SJSA1 (cell line): ENCODE results near the gene SPPL3. TPM values are rescaled to one million over a fixed set of nuclear protein-coding genes. Genes with fewer than 3 reads are reported as not detected.
A peak's percentile ranks its signal among the peaks of the same experiment; 100 is the strongest.
"Not testable (repeated sequence)": the region's sequence is repeated elsewhere in the genome, so short reads cannot be mapped to it uniquely, and the experiment has no call there.

Experiments used
- DNase-seq, 2 experiments: peaks; one replicate each; pipeline ENCODE4 v3.0.0-alpha.2; 2015 to 2020; ENCODE audit warnings: low spot score in 2 of 2, low read depth in 1 of 2
- H3K27ac ChIP-seq: fragments of 250-450 bp; sonication (Bioruptor Pico); 2 replicates; pipeline ENCODE4 v1.5.1; 2020; ENCODE audit warnings: mild to moderate bottlenecking, moderate library complexity
- H3K27me3 ChIP-seq: fragments of 250-450 bp; sonication (Bioruptor Pico); replicated peaks from 2 replicates; pipeline ENCODE4 v1.5.1; 2020; ENCODE audit warnings: mild to moderate bottlenecking, moderate library complexity
- H3K36me3 ChIP-seq: fragments of 250-450 bp; sonication (Bioruptor Pico); 2 replicates; pipeline ENCODE4 v1.5.1; 2020; ENCODE audit warnings: mild to moderate bottlenecking
- H3K4me1 ChIP-seq: fragments of 250-450 bp; sonication (Bioruptor Pico); replicated peaks from 2 replicates; pipeline ENCODE4 v1.6.1; 2021; ENCODE audit warnings: mild to moderate bottlenecking
- H3K4me3 ChIP-seq: fragments of 250-450 bp; sonication (Bioruptor Pico); 2 replicates; pipeline ENCODE4 v1.5.1; 2020; ENCODE audit warnings: mild to moderate bottlenecking
- H3K9me3 ChIP-seq: fragments of 250-450 bp; sonication (Bioruptor Pico); replicated peaks from 2 replicates; pipeline ENCODE4 v1.5.1; 2020; ENCODE audit warnings: mild to moderate bottlenecking
- total RNA-seq: library from RNA; depleted of rRNA; stranded (reverse); fragments of >200 nt; shearing (Covaris generic); gene quantifications from 2 replicates; pipeline ENCODE4 v1.2.3, GENCODE V29; 2014

Gene SPPL3
- total RNA-seq, 1 experiment from 2014 or later = 3.8 TPM

DNA sequence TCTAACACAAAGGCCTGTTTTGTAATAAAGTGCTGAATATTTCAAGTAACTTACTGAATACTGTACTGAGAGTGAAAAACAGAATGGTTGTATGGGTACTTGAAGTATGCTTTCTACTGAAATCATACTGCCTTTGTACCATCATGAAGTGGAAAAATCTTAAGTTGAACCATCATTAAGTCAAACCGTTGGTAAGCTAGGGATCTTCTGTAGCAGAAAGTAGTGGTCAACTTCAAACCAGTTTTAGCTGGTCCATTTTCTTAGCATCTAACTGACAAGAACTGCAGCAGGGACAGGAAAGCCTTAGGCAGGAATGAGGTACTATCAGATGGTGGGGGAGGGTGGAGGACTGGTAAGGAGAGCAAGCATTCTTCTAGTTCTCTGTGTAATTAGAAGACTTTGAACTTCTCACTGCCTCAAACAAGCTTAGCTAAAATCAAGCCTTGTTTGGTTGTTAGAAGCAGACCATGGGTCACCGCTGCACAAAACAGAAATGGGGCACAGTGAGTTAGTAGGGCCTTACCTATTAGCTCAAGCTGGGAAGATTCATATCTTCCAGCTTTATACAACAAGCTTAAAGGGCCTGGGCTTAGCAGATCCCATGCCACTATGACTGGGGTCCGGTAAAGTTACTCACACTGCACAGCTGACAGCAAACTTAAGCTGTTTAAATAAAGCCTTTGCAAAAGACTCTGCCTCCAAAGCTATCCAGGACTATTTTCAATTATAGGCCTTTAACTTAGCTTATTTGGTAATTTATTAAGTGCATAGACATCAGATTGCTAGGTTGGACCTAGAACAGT is 104.7 kb downstream of the SPPL3 start:
- Histone ChIP-seq H3K27ac (no peak overlapping the region), H3K36me3 (no peaks in the 10 kb centered on the region), H3K9me3 (no peaks in the 10 kb centered on the region), H3K4me1 (no peaks in the 10 kb centered on the region), H3K27me3 (no peaks in the 10 kb centered on the region), H3K4me3 (no peak overlapping the region)
- no peak for DNase-seq

DNA sequence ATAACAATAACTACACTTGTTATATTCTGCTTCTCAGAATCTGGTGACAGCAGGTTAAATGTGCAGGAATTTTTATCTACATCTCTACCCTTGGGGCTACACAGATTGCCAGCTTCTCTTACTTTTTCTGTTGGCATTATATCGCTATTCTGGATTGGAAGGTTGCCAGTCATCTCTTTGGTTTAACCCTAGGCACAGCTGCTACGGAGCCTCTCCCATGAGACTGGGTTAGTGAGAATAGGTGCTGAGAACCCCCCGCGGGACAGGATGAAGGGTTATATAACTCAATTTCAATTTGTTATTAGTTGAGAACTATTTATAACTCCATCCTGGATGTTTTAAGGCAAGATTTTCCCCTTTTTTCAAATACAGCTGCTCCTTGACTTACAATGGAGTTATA is 105.5 kb downstream of the SPPL3 start:
- no peaks in the 10 kb centered on the region for H3K27me3 ChIP-seq
- no peaks in the 10 kb centered on the region for H3K4me1 ChIP-seq
- H3K36me3 ChIP-seq = no peaks in the 10 kb centered on the region
- no peak for DNase-seq
- no peaks in the 10 kb centered on the region for H3K9me3 ChIP-seq
- no peak overlapping the region for H3K4me3 ChIP-seq
- H3K27ac ChIP-seq = no peak overlapping the region

DNA sequence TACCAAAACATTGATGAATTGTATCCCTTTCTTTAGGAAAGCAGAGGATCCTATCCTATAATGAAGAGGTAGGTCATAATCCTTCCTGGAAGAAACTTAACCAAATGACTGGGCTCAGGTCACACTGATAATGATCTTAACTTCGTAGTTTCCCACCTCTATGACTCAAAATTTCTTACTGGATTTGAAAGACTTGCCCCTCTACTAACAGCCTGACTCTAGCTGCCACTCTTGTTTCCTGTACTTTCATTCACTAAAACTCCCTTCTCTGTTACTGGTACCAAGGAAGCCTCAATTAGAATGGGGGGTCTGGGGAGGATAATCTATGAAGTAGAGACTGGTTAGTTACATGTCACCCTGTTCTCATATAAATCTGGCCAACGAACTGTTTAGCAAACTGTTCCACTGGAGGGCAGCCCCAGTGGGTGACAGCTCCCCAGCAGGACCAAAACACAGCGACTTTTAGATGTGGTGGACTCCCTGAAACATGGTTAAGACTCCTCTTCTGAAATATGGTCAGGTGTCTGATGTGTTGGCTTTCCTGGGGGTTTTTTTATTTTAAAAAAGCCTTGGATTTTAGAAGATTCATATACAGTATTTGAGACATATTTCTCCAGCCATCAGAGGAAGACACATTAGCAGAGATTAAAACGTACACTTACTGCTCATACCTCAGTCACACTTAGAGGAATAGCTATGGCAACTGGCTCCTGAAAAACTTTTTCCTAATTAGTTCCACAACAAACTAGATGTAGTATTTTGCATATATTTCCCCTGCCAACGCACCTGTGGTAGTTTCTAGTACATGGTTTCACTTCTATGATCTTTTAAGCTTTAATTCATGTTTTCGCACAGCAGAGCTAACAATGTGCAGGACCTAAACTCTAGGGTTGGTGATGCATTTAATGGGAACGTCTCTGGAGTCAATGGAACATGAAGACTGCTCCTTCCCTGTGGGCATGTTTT is 106.2 kb downstream of the SPPL3 start:
- Histone ChIP-seq H3K4me3 (no peak overlapping the region), H3K9me3 (no peaks in the 10 kb centered on the region), H3K36me3 (no peaks in the 10 kb centered on the region), H3K27ac (no peak overlapping the region), H3K27me3 (no peaks in the 10 kb centered on the region), H3K4me1 (no peaks in the 10 kb centered on the region)
- no peak for DNase-seq

DNA sequence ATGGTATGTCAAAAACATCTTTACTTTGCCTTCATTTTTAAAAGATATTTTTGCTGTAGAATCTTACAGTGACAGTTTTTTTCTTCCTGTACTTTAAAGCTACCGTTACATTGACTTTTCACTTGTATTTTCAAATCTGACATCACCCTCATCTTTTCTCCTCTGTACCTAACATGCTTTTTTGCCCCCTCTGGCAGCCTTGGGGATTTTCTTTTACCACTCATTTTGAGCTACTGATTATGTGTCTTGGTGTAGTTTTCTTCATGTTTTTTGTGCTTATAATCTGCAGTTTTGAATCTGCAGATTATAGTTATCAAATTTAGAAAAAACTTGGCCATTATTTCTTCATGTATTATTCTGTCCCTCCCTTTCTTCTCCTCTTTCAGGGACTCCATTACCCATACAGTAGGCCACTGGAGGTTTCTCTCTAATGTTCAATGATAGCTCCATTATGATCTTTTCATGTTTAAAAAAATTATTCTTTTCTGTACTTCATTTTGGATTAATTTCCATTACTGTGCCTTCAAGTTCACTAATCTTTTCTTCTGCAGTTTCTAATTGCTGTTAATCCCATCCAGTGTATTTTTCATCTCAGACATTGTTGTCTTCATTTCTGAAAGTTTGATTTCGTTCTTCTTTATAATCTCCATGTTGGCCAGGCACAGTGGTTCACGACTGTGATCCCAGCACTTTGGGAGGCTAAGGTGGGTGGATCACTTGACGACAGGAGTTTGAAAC is 108.5 kb downstream of the SPPL3 start:
- no peak for DNase-seq
- no peaks in the 10 kb centered on the region for H3K4me1 ChIP-seq
- H3K36me3 ChIP-seq = no peaks in the 10 kb centered on the region
- no peaks in the 10 kb centered on the region for H3K9me3 ChIP-seq
- no peak overlapping the region for H3K4me3 ChIP-seq
- H3K27me3 ChIP-seq = no peaks in the 10 kb centered on the region
- H3K27ac ChIP-seq = no peak overlapping the region

DNA sequence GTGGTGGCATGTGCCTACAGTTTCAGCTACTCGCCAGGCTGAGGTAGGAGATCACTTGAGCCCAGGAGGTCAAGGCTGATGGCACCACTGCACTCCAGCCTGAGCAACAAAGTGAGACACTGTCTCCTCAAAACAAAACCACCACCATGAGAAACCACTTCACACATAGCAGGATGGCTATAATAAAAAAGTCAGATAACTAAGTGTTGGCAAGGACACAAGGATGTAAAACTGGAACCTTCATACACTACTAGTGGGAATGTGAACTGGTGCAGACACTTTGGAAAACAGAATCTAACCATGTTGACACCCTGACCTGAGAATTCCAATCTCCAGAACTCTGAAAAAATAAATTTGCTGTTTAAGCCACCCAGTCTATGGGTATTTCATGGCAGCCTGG is 110.8 kb downstream of the SPPL3 start:
- no peaks in the 10 kb centered on the region for H3K27me3 ChIP-seq
- no peaks in the 10 kb centered on the region for H3K9me3 ChIP-seq
- DNase-seq = no peak
- no peak overlapping the region for H3K27ac ChIP-seq
- no peaks in the 10 kb centered on the region for H3K4me1 ChIP-seq
- H3K4me3 ChIP-seq = no peak overlapping the region
- no peaks in the 10 kb centered on the region for H3K36me3 ChIP-seq

DNA sequence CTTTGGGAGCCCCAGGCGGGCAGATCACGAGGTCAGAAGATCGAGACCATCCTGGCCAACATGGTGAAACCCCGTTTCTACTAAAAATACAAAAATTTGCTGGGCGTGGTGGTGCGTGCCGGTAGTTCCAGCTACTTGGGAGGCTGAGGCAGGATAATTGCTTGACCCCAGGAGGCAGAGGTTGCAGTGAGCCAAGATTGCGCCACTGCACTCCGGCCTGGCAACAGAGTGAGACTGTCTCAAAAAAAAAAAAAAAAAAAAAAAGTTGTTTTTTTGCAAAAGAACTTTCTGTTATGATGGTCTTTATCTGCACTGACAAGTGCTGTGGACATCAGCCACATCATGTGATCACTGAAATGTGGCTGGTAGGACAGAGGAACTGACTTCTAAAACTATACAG is 111.7 kb downstream of the SPPL3 start:
- H3K4me3 ChIP-seq, H3K9me3 ChIP-seq, H3K4me1 ChIP-seq, DNase-seq, H3K27me3 ChIP-seq, H3K36me3 ChIP-seq, H3K27ac ChIP-seq: not testable (repeated sequence)

DNA sequence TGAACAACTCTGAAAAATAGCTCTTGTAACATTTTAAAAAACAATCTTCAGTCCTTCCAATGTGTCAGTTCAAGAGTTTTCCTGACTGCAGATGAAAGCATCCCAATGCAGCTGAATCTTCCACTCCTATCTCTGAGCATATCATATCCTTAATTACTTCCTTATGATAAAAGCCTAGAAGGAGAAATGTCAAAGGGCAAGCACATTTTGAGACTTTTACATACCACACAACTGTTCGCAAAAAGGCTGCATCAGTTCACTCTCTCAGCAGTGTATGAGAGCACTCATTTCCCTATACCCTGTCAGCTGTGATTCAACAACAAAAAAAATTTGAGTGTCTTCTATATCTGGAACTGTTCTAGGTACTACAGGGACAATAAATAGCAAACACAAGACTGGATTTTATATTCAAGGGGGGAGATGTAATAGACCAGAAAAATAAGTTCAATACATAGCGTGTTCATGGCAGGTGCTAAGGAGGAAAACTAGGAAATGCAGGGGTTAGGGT is 112.4 kb downstream of the SPPL3 start:
- H3K4me3 ChIP-seq = no peak overlapping the region
- no peaks in the 10 kb centered on the region for H3K27me3 ChIP-seq
- H3K9me3 ChIP-seq = no peaks in the 10 kb centered on the region
- H3K27ac ChIP-seq = no peak overlapping the region
- no peaks in the 10 kb centered on the region for H3K4me1 ChIP-seq
- DNase-seq = no peak
- no peaks in the 10 kb centered on the region for H3K36me3 ChIP-seq

DNA sequence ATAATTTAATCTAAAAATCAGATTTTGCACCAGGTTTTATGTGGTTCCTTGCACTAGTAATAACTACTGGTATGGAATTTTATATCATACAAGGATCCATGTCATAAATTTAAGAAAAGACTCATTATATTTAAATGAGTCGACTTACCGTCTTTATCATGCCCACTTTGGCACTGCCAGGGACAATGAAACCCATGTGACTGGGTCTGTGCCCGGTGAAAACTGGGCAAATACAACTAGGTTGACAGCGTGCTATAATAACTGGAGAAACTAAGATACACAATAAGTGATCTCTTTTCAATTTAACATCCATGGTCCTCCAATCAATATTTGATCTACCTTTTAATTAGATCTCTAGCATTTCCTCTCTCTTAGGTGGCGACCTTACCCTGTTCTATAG is 114.0 kb downstream of the SPPL3 start:
- no peaks in the 10 kb centered on the region for H3K36me3 ChIP-seq
- no peaks in the 10 kb centered on the region for H3K4me1 ChIP-seq
- no peak overlapping the region for H3K4me3 ChIP-seq
- H3K27me3 ChIP-seq = no peaks in the 10 kb centered on the region
- H3K27ac ChIP-seq = no peak overlapping the region
- no peaks in the 10 kb centered on the region for H3K9me3 ChIP-seq
- no peak for DNase-seq

DNA sequence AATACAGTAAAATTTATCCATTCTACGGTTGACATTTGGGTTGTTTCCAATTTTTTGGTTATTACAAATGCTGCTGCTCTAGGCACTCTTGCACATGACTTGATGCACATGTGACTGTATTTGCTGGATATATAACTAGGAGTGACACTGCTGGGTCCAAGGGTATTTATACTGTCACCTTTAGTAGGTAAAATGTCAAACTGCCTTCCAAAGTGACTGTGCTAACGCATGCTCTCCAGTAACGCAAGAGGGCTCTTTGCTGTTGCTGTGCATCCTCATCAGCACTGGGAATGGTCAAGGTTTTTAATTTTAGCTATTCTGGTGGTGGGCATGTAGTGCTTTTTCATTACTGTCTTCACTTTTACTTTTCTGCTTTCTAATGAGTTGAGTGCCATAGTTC is 116.3 kb downstream of the SPPL3 start:
- no peak for DNase-seq
- Histone ChIP-seq H3K4me1 (peaks cover 4% of the 10 kb centered on the region), H3K27me3 (no peaks in the 10 kb centered on the region), H3K27ac (no peak overlapping the region), H3K36me3 (no peaks in the 10 kb centered on the region), H3K9me3 (no peaks in the 10 kb centered on the region), H3K4me3 (no peak overlapping the region)

DNA sequence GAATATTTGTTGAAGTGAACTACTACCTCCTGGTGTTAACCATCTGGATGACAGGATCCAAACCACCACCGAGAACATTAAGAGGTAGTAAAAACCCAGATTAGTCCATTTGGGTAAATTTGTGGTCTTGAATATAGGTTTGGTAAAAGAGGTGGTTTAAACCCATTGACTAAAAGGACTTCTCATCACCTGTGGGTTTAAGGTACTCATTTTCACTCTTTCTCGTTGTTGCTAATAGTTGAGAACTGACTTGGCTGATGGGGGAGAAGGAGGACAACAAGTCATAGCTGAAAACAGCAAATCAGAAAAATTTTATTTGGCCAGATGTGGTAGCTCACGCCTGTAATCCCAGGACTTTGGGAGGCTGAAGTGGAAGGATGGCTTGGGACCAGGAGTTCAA is 119.4 kb downstream of the SPPL3 start:
- Histone ChIP-seq H3K36me3 (peaks cover 3% of the 10 kb centered on the region; the same call in 1 of the 2 replicates), H3K27me3 (no peaks in the 10 kb centered on the region), H3K4me1 (peaks cover 8% of the 10 kb centered on the region), H3K27ac (no peak overlapping the region), H3K9me3 (no peaks in the 10 kb centered on the region), H3K4me3 (no peak overlapping the region)
- DNase-seq = no peak

DNA sequence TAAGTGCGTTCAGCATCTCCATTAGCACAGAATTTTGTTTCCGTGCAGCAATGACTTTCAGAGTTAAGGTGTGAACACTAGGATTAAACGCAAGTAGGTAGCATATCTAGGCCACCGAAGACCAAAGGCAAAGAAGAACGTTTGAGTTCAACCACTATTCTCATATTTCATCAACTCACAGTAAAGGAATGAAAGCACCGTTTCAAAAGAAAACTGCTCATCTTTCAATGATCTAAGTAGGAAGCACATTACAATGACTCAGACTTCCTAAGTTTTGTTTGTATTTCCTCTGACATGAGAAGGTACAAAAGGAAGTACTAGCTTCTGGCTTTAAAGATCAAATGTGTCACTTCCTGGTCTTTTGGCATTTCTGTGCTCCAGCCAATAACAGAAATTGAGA is 121.0 kb downstream of the SPPL3 start:
- Histone ChIP-seq H3K27ac (no peak overlapping the region), H3K4me1 (peaks cover 8% of the 10 kb centered on the region), H3K27me3 (no peaks in the 10 kb centered on the region), H3K36me3 (peaks cover 3% of the 10 kb centered on the region; the same call in 1 of the 2 replicates), H3K9me3 (no peaks in the 10 kb centered on the region), H3K4me3 (no peak overlapping the region)
- DNase-seq = peak in 1 of 2 experiments; percentile 4

DNA sequence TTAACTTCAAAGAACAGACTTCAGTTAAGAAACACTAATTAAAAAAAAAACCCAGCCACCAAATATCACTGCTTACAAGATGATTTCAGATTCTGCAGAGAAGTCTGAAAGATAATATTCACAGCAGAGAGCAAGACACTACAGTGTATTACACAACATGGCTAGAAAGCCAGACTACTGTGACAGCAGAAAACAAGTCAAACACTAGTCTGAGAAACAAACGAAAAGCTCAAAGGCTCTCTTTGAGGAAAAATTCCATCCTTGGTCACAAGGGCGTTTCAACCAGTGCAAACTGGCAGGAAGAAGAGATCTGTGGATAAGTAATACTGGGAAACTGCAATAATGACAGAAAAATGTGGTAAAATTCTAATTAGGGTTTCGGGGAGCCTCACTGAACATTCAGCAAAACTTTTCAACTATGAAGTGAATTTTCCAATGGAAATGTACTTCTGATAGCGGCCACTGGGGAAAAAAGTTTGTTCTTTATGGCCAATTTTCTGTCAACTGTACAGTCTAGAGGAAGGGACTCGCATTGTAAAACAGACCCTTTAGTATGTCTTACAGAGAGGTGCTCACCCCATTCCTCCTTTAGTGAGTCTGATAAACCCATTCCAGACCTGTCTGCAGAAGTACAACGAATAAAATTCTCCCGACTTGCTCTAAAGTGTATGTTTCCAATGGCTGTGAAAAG is 128.2 kb downstream of the SPPL3 start:
- H3K4me1 ChIP-seq = no peaks in the 10 kb centered on the region
- H3K4me3 ChIP-seq = no peak overlapping the region
- H3K36me3 ChIP-seq = no peaks in the 10 kb centered on the region
- DNase-seq = no peak
- no peaks in the 10 kb centered on the region for H3K9me3 ChIP-seq
- no peaks in the 10 kb centered on the region for H3K27me3 ChIP-seq
- H3K27ac ChIP-seq = no peak overlapping the region
